ACHN (cell line): ENCODE measurements around the gene SUOX.
"Not testable (repeated sequence)": the region's sequence is repeated elsewhere in the genome, so short reads cannot be mapped to it uniquely, and the experiment has no call there.

Experiments used
- DNase-seq: peaks from one replicate; pipeline ENCODE4 v3.0.0-alpha.2; 2015
- in situ Hi-C: cut with HindIII; loops from 2 replicates; pipeline ENCODE4 v1.10.0; 2017; ENCODE audit warnings: low sequenced_read_pairs, low pct_ligation_motif_present, low pct_unique_long_range_greater_than_20kb

SUOX gene

GRCh38 chr12:55981882-55982281, 15.2 kb upstream of the SUOX start:
- DNase-seq, in situ Hi-C loops: not testable (repeated sequence)

DNA sequence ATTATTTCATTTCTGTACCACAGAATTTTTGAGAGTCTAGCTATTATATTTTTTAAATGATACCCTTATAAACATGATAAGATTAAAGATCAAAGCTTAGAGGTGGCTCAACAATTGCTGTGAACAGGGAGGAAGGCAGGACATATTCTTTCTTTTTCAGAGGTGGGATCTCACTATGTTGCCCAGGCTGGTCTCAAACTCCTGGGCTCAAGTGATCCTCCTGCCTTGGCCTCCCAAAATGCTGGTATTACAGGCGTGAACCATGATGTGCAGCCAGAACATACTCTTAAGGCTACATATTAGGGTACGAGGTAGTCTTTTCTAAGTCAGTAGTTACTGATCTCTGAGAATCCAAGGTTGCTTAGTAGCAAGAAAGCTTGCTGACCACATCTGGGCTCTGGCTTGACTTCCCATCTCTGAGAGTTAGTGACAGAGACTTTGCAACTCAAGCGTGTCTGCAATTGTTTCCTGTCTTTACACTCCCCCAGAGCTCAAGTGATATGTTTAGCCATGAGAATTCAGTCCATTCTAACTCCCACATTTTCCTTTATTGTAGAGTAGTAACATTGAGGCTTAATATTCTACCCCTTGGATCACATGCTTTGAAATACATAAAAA, 14.6 kb upstream of the SUOX start:
- no peak for DNase-seq
- in situ Hi-C loops = no loop called here

DNA sequence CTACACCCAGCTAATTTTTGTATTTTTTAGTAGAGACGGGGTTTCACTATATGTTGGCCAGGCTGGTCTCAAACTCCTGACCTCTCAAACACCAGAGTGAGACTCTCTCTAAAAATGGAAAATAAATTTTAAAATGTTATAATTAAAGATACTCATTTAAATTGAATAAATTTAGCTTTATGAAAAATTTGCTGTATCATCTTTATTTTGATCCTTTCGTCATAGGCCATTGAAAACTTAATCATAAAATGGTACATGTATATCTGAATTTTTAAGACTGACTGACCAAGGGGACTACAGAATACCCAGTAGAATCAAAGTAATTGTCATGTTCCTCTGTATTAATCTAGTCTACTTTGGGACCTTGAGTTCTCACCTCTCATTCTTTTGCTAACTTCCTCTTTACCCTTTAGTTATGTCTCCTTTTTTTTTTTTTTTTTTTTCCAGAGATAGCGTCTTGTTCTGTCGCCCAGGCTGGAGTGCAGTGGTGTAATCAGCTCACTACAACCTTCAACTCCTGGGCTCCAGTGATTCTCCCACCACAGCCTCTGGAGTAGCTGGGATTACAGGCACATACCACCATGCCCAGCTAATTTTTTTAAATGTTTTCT, 13.7 kb upstream of the SUOX start:
- in situ Hi-C loops = no loop called here
- no peak for DNase-seq

DNA sequence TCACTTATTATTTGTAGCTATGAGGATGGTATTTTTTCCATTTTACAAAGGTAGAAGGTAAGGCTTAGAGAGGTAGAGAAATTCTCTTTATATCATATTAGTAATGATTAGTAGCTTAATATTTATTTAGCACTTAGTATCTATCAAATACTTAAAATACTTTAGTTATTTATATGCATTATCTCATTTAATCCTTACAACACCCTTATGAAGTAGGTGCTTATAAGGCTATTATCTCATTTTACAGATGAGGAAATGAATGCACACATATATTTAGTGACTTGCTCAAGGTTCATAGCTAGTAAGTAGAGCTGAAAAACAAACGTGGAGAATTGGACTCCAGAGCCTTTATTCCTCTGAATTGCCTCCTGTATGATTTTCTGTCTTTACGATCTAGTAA, 12.2 kb upstream of the SUOX start:
- in situ Hi-C loops = no loop called here
- no peak for DNase-seq

DNA sequence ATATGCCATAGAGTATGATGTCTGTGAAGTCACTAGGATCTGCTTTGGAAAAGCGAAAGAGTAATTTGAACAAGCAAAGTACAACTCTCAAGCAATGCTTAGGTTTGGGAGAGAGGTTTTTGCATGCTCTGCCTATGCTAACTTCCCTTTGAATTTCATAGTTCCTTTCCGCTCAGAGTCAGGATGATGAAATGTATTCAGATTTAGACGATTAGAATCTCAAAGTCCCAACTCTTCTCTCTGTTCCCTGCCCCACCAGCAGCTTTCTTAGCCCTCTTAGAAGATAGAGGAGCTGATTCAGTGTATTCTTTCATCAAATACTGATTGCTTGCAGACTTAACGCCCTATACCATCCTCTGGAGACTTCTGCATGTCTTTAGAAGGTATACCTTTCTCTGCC, 11.7 kb upstream of the SUOX start:
- in situ Hi-C loops = no loop called here
- no peak for DNase-seq

- DNase-seq, in situ Hi-C loops: not testable (repeated sequence)
Measured at GRCh38 chr12:55985976-55986375, 11.1 kb upstream of the SUOX start.

GRCh38 chr12:55991110-55991509, 6.0 kb upstream of the SUOX start:
- no peak for DNase-seq
- in situ Hi-C loops = no loop called here

DNA sequence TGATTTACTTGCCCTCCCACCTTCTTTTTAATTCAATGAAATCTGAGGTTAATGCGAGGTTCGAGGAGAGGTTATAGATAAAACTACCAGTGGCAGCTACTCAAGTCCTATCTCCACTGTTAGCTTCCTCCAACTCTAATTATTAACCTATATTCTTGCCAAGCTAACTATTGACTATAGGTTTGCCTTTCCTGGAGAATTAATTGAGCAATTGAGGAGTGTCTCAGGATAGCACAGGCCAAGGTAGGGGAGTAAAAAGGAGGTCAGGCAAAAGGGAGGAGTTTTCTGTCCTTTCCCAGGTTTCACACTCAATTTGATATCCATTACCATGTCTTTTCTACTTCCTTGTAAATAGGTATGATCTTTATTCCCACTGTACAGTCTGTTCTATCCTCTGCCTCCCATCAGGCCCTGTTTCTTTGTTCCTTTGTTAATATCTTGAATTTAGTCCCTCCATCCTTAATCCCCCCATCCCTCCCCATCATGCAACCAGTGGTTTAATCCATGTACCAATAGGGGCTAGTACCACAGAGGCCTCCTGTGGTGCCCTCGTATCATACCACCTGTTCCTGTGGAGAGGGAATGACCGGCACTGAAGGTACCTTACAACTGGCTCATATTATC, 3.7 kb upstream of the SUOX start:
- DNase-seq = no peak
- in situ Hi-C loops = no loop called here

DNA sequence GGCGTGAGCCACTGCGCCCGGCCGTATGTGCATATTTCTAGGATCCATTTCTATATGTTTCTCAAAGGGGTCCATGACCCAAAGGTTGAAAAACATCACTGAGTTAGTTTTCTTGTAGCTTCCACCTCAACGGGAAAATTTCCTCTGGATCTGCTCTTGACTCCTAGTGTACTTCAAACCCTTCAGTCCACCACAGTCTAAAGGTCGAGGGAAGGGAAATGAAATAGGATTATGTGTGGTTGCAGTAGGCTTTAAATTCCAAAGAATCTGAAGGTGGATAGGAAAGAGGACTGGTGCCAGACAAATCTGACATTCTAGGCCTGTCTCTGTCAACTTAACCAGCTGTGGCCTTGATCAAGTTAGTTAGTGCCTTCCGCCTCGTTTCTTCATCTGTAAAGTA, 1.7 kb upstream of the SUOX start:
- in situ Hi-C loops = no loop called here

GRCh38 chr12:55996201-55996714, 818 bp upstream of the SUOX start:
- in situ Hi-C loops = no loop called here
- DNase-seq = peak; percentile 81

More for the DNA sequence above, 1.7 kb upstream of the SUOX start:
- no peak for DNase-seq

GRCh38 chr12:55997535-55997859, 421 bp downstream of the SUOX start:
- in situ Hi-C loops = no loop called here

DNA sequence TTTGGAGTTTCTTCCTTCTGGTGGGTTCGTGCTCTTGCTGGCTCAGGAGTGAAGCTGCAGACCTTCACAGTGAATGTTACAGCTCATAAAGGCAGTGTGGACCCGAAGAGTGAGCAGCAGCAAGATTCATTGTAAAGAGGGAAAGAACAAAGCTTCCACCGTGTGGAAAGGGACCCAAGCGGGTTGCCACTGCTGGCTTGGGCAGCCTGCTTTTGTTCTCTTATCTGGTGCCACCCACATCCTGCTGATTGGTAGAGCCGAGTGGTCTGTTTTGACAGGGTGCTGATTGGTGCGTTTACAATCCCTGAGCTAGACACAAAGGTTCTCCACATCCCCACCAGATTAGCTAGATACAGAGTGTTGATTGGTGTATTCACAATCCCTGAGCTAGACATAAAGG, 2.4 kb downstream of the SUOX start:
- DNase-seq, in situ Hi-C loops: not testable (repeated sequence)

More at GRCh38 chr12:55997535-55997859, 421 bp downstream of the SUOX start:
- no peak for DNase-seq

DNA sequence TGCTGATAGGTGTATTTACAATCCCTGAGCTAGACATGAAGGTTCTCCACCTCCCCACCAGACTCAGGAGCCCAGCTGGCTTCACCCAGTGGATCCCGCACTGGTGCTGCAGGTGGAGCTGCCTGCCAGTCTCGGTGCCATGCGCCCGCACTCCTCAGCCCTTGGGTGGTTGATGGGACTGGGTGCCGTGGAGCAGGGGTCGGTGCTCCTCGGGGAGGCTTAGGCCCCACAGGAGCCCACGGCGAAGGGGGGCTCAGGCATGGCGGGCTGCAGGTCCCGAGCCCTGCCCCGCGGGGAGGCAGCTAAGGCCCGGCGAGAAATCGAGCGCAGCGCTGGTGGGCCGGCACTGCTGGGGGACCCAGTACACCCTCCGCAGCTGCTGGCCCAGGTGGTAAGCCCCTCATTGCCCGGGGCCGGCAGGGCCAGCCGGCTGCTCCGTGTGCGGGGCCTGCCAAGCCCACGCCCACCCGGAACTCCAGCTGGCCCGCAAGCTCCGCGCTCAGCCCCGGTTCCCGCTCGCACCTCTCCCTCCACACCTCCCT, 3.0 kb downstream of the SUOX start:
- DNase-seq, in situ Hi-C loops: not testable (repeated sequence)

DNA sequence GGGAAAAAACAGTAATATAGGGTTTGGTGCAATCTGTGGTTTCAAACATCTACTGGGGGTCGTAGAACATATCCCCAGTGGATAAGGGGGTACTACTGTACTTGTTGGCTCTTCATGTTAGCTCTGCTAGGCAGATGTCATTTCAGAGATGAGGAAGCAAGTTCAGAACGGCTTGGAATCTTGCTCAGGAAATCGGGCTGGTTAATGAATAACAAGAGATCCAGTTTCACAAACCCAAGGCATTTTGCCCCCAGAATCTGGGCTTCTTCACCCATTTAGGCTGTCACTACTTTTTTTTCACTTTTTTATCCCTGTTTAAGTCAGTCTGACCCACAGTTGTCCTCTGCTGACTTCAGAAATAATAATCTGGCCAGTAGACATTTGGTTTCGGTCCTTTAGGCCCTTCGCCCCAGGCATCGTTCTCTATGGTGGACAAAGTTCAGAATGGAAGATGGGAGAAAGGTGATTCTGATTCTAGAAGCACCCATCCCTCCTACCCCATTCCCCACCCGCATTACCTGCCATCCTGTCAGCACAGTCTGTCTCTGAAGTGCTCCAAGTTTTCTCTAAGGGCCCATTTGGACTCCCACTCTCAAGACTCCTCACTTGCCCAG, 4.5 kb downstream of the SUOX start:
- DNase-seq = peak; percentile 58

GRCh38 chr12:56003376-56003775, 6.3 kb downstream of the SUOX start:
- in situ Hi-C loops, DNase-seq: not testable (repeated sequence)

More for the DNA sequence above, 4.5 kb downstream of the SUOX start:
- in situ Hi-C loops = no loop called here

DNA sequence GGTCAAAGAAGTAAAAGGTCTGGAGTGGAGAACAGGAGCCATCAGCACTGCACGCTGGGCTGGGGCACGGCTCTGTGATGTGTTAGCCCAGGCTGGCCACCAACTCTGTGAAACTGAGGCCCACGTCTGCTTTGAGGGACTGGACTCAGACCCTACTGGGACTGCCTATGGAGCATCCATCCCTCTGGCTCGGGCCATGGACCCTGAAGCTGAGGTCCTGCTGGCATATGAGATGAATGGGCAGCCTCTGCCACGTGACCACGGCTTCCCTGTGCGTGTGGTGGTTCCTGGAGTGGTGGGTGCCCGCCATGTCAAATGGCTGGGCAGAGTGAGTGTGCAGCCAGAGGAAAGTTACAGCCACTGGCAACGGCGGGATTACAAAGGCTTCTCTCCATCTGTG, 7.1 kb downstream of the SUOX start:
- in situ Hi-C loops = no loop called here
- DNase-seq = no peak

DNA sequence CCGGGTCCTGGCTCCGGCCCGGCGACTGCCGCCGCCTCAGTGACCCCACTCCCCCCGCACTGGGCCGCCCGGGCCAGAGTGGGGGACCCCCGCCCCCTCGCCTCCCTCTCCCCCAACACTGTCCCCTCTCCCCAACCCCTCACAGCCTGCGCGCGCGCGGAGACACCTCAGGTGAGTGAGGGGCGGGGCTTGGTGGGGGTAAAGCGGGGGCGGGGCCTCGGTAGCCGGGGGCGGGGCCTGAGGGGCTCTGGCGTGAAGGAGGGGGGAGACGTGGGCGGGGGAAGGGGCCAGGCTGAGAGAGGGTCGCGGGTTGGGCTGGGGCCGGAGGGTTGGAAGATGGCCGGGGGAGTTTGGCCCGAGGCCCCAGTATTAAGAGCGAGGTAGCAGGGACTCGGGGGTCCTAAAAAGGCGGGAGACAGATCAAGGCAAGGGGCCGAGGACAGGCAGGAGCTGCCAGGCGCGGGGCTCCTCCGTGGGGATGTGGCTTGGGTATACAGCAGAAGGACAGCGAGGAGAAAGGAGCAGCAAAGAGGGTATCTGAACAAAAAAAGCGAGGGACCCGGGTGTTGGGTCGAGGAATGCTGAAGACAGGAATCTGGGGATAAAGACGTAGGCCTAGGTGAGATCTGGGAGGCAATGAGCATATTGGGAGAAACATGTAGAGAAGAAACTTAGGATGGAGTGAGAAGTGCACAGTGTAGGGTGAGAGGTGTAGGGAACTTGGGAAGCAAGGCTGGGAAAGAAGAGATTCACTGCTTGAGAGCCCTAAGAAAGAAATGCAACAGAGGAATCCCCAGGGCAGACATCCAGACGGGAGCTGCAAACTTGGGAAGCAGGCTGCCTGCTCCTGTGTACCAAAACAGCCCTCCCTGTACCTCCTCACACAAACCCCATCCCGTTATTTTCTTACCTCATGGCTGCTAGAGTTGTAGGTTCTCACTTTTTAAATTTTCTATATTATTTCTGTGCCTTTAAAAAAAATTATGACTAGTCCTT, 10.8 kb downstream of the SUOX start:
- DNase-seq = peak; percentile 39
- in situ Hi-C loops = no loop called here

GRCh38 chr12:56010111-56010570, 13.1 kb downstream of the SUOX start:
- no peak for DNase-seq

More at GRCh38 chr12:56010111-56010570, 13.1 kb downstream of the SUOX start:
- in situ Hi-C loops = no loop called here
